B cell (primary cell): ENCODE measurements around the gene SETDB2. TPM values are rescaled to one million over a fixed set of nuclear protein-coding genes. Genes with fewer than 3 reads are reported as not detected.
A peak's percentile ranks its signal among the peaks of the same experiment; 100 is the strongest.

Source experiments
- ATAC-seq: fragments of 200-7000 bp; cut with Tn5 transposase; one replicate; pipeline ENCODE4 v1.10.0; 2021; ENCODE audit warnings: low read depth, mild to moderate bottlenecking, moderate number of reproducible peaks, moderate library complexity
- CTCF ChIA-PET: fragments of 350-600 bp; sonication (Branson Sonifier 250); formaldehyde crosslinking; loops from one replicate; lab custom pipeline; 2021; ENCODE audit warnings: antibody characterized with exemption, inconsistent platforms; lab: Charles Lee
- POLR2A ChIA-PET: fragments of 350-600 bp; sonication (Branson Sonifier 250); formaldehyde crosslinking; loops from one replicate; lab custom pipeline; 2021; ENCODE audit warnings: antibody characterized with exemption; lab: Charles Lee
- DNase-seq: peaks from one replicate; pipeline ENCODE4 v3.0.0; 2013
- H2AFZ ChIP-seq: 2 replicates; pipeline ENCODE4 v1.6.1; 2012; ENCODE audit warnings: mild to moderate bottlenecking, low read depth, low read length; ENCODE audit not compliant: insufficient read depth, poor library complexity, severe bottlenecking
- H3K27ac ChIP-seq, 2 donors: 1 replicate in 1 of 2; 2 replicates in 1 of 2; pipeline ENCODE4 v1.5.1; 2012 to 2013; ENCODE audit warnings: low read length in 2 of 2, mild to moderate bottlenecking in 2 of 2, moderate library complexity in 1 of 2
- H3K27me3 ChIP-seq, 4 experiments: fragments of 200-600 bp in 1 of 4; sonication (generic) in 1 of 4; replicated peaks in 1 of 4; 1 replicate in 2 of 4; 2 replicates in 2 of 4; pipeline versions ENCODE4 v1.6.1 to v1.7.0; 2013 to 2016; ENCODE audit warnings: low read length in 3 of 4, mild to moderate bottlenecking in 2 of 4, mixed read lengths in 1 of 4, moderate library complexity in 1 of 4; ENCODE audit not compliant: insufficient read depth in 4 of 4, control insufficient read depth in 3 of 4; ENCODE audit errors: control extremely low read depth in 1 of 4
- H3K36me3 ChIP-seq, 2 experiments: replicated peaks in 1 of 2; 1 replicate in 1 of 2; 2 replicates in 1 of 2; pipeline versions ENCODE4 v1.6.1 to v1.7.1; 2013; ENCODE audit warnings: low read length in 1 of 2; ENCODE audit not compliant: insufficient read depth in 2 of 2, control insufficient read depth in 1 of 2; ENCODE audit errors: control extremely low read depth in 1 of 2, extremely low read depth in 1 of 2
- H3K4me1 ChIP-seq, 2 donors: fragments of 200-600 bp in 1 of 2; sonication (generic) in 1 of 2; 1 replicate in 1 of 2; 2 replicates in 1 of 2; pipeline versions ENCODE4 v1.5.1 to v1.6.1; 2013 to 2017; ENCODE audit warnings: low read length in 2 of 2; ENCODE audit not compliant: control insufficient read depth in 2 of 2, insufficient read depth in 2 of 2
- H3K4me2 ChIP-seq: replicated peaks from 2 replicates; pipeline ENCODE3; 2012; ENCODE audit warnings: mild to moderate bottlenecking, low read depth, low read length; ENCODE audit not compliant: poor library complexity, severe bottlenecking
- H3K4me3 ChIP-seq, 5 experiments: fragments of 200-600 bp in 1 of 5; sonication (generic) in 1 of 5; 1 replicate in 3 of 5; 2 replicates in 2 of 5; pipeline versions ENCODE4 v1.5.1 to v1.7.0; 2011 to 2016; ENCODE audit warnings: low read length in 4 of 5, mild to moderate bottlenecking in 4 of 5, low read depth in 2 of 5, control low read depth in 1 of 5, moderate library complexity in 1 of 5; ENCODE audit not compliant: insufficient read depth in 1 of 5; ENCODE audit errors: control extremely low read depth in 1 of 5, extremely low read depth in 1 of 5
- H3K79me2 ChIP-seq: fragments of 200-600 bp; sonication (generic); one replicate; pipeline ENCODE4 v1.6.0; 2016; ENCODE audit warnings: low read length; ENCODE audit not compliant: control insufficient read depth, insufficient read depth
- H3K9ac ChIP-seq: fragments of 200-600 bp; sonication (generic); 2 replicates; pipeline ENCODE4 v1.6.1; 2017; ENCODE audit warnings: mild to moderate bottlenecking, low read length, moderate library complexity
- H3K9me3 ChIP-seq, 3 donors: one replicate each; pipeline versions ENCODE4 v1.6.1 to v1.7.1; 2013; ENCODE audit warnings: low read length in 2 of 3; ENCODE audit not compliant: control insufficient read depth in 2 of 3, insufficient read depth in 1 of 3; ENCODE audit errors: control extremely low read depth in 1 of 3
- H4K20me1 ChIP-seq: 2 replicates; pipeline ENCODE4 v1.6.0; 2012; ENCODE audit warnings: mild to moderate bottlenecking, low read length; ENCODE audit not compliant: insufficient read depth, control insufficient read depth, poor library complexity, severe bottlenecking
- H3K27ac Mint-ChIP-seq: one replicate; pipeline ENCODE4 v1.8.0; 2021; ENCODE audit warnings: mixed read lengths
- H3K27me3 Mint-ChIP-seq: one replicate; pipeline ENCODE4 v1.8.0; 2021; ENCODE audit warnings: mixed read lengths
- H3K4me1 Mint-ChIP-seq: one replicate; pipeline ENCODE4 v1.8.0; 2021; ENCODE audit warnings: mixed read lengths
- H3K4me3 Mint-ChIP-seq: one replicate; pipeline ENCODE4 v1.8.0; 2021; ENCODE audit warnings: mixed read lengths
- H3K9me3 Mint-ChIP-seq: one replicate; pipeline ENCODE4 v1.8.0; 2022; ENCODE audit warnings: mixed read lengths; ENCODE audit not compliant: insufficient read depth
- CTCF ChIP-seq: fragments of 200-600 bp; IDR thresholded peaks from one replicate; pipeline ENCODE4 v1.8.0; 2022; ENCODE audit warnings: antibody characterized with exemption, mild to moderate bottlenecking
- EZH2 ChIP-seq: IDR thresholded peaks from 2 replicates; pipeline ENCODE4 v1.6.1; 2012; ENCODE audit warnings: borderline replicate concordance, low read depth, mild to moderate bottlenecking, moderate library complexity, low read length; ENCODE audit not compliant: insufficient read depth, poor library complexity, severe bottlenecking
- WGBS: methylation state at CpG from one replicate; pipeline ENCODE4 v1.1.5; 2013; ENCODE audit warnings: missing lambda C conversion rate; ENCODE audit not compliant: insufficient coverage; 5-methylcytosine and 5-hydroxymethylcytosine counted together
- intact Hi-C: fragments of 100-400 bp; cut with micrococcal nuclease; formaldehyde crosslinking; loops from one replicate; pipeline ENCODE4 v1.10.0; 2022
- polyA plus RNA-seq: library from polyadenylated mRNA; depleted of rRNA; stranded (reverse); fragments of >200 nt; gene quantifications from 2 replicates; pipeline ENCODE4 v1.2.3, GENCODE V29; 2012
- total RNA-seq, 2 donors: library from RNA; stranded (reverse); fragments of 120-200 nt in 1 of 2; gene quantifications; 1 replicate in 1 of 2; 2 replicates in 1 of 2; pipeline versions ENCODE4 v1.2.3 to v1.2.4, GENCODE V29; 2013 to 2022

The SETDB2 gene
- total and polyA plus RNA-seq, 2 donors (not counting 1 experiment from before 2014, with no cell fraction given), result 12.0 to 38.2 TPM

- WGBS, result no CpG with 5 or more reads among the region's 2 CpGs
- no peak overlapping the region for H3K4me2 ChIP-seq
- H3K4me3 Mint-ChIP-seq, result no peak overlapping the region
- H3K9me3 ChIP-seq, result no peaks in the 10 kb centered on the region
- no peaks in the 10 kb centered on the region for H3K27me3 ChIP-seq
- no peak overlapping the region for H2AFZ ChIP-seq
- H3K4me3 ChIP-seq, result no peak overlapping the region
- H3K4me1 ChIP-seq, result peaks cover 16 to 36% of the 10 kb centered on the region in 2 donors
- H3K9me3 Mint-ChIP-seq, result no peaks in the 10 kb centered on the region
- ChIA-PET POLR2A (interaction anchor here (0.6 kb wide), 1 partner anchor 82 kb away, joined by 6 read pairs; no protein-coding TSS in a partner anchor), CTCF (interaction anchor here (0.6 kb wide), 1 partner anchor 47 kb away, joined by 3 read pairs; no protein-coding TSS in a partner anchor)
- intact Hi-C loops, result no loop called here
- H3K27me3 Mint-ChIP-seq, result no peaks in the 10 kb centered on the region
- peaks cover 56% of the 10 kb centered on the region for H3K4me1 Mint-ChIP-seq
- H3K9ac ChIP-seq, result no peak overlapping the region
- peaks cover 70% of the 10 kb centered on the region for H3K79me2 ChIP-seq
- peak overlapping the region; percentile 50 for H3K27ac Mint-ChIP-seq
- peaks cover 2 to 16% of the 10 kb centered on the region in 2 experiments for H3K36me3 ChIP-seq
- H3K27ac ChIP-seq, result peak overlapping the region in 1 of 2 donors; percentile 97
- ATAC-seq (no peak), DNase-seq (no peak)
- TF ChIP-seq CTCF, result no peak
- TF ChIP-seq EZH2, result no peak
- no peaks in the 10 kb centered on the region for H4K20me1 ChIP-seq
Measured at GRCh38 chr13:49448753-49449152, 4.7 kb downstream of the SETDB2 start.

GRCh38 chr13:49450105-49450819 lies 6.2 kb downstream of the SETDB2 start:
- Mint-ChIP-seq H3K27me3 (no peaks in the 10 kb centered on the region), H3K9me3 (no peaks in the 10 kb centered on the region), H3K4me1 (peaks cover 58% of the 10 kb centered on the region), H3K4me3 (peak overlapping the region; percentile 59), H3K27ac (peak overlapping the region; percentile 54)
- WGBS, result no CpG with 5 or more reads among the region's 3 CpGs
- H3K4me3 ChIP-seq, result no peak overlapping the region
- no peaks in the 10 kb centered on the region for H4K20me1 ChIP-seq
- no peak overlapping the region for H2AFZ ChIP-seq
- POLR2A ChIA-PET, result no interaction called here
- ATAC-seq (no peak), DNase-seq (no peak)
- H3K9ac ChIP-seq, result no peak overlapping the region
- no peaks in the 10 kb centered on the region for H3K27me3 ChIP-seq
- peak overlapping the region in 1 of 2 donors; percentile 37 for H3K27ac ChIP-seq
- TF ChIP-seq CTCF, result no peak
- TF ChIP-seq EZH2, result no peak
- peaks cover 80% of the 10 kb centered on the region for H3K79me2 ChIP-seq
- no peaks in the 10 kb centered on the region for H3K9me3 ChIP-seq
- H3K4me2 ChIP-seq, result no peak overlapping the region
- peaks cover 2 to 16% of the 10 kb centered on the region in 2 experiments for H3K36me3 ChIP-seq
- CTCF ChIA-PET, result interaction anchor here (0.8 kb wide), 1 partner anchor 162 kb away, joined by 3 read pairs; no protein-coding TSS in a partner anchor
- intact Hi-C loops, result no loop called here
- H3K4me1 ChIP-seq, result peaks cover 19 to 44% of the 10 kb centered on the region in 2 donors
